ENCODE measurements around the gene KCNF1. TPM values are rescaled to one million over a fixed set of nuclear protein-coding genes. Genes with fewer than 3 reads are reported as not detected.

KCNF1 gene
- polyA plus RNA-seq, 3 donors: not detected

DNA sequence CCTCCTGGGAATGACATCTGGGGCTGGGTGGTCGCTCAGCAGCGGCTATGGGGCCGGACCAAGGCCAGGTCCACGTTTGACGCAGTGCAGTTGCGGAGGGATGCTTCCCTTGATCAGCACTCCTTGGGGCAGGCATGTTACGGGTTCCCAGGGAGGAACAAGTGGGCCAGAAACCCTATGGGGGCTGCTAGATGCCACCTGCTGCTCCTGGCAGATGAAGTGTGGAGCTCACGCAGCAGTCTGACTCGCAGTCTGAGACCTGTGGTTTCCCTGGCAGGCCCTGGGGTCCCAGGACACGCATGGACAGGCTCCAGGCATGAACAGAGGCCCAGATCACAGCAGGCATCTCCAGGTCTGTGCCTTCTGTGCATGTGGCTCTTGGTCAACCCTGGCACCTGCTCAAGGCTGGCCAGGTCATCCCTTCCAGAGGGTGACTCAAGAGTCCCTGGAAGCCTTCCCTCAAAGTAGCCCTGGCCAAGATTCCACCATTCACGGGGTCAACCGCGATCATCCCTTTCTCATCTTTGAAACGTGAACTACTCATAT, 20.0 kb downstream of the KCNF1 start:
- H3K4me3 ChIP-seq (replicated peaks in 1 of 3; ENCODE audit: low read depth in 2 of 3, low read length in 3 of 3): no peak overlapping the region
- no peak overlapping the region for H3K9ac ChIP-seq (ENCODE audit: insufficient read depth, low read length, poor library complexity, severe bottlenecking)
- H3K4me1 ChIP-seq (ENCODE audit: control insufficient read depth in 1 of 2, insufficient read depth in 2 of 2, low read length in 2 of 2): no peaks in the 10 kb centered on the region
- no peak overlapping the region for H3K4me2 ChIP-seq (replicated peaks; ENCODE audit: extremely low read depth, low read length, poor library complexity, severe bottlenecking)
- Mint-ChIP-seq H3K4me1 (peaks cover 4% of the 10 kb centered on the region), H3K27ac (peak overlapping the region in 1 of 7 donors; percentile 69), H3K36me3 (no peaks in the 10 kb centered on the region), H3K4me3 (no peak overlapping the region), H3K9me3 (peaks cover 0 to 2% (median 0%) of the 10 kb centered on the region in 7 donors), H3K27me3 (ENCODE audit: low read depth in 3 of 3) (peaks cover 24 to 27% (median 26%) of the 10 kb centered on the region in 3 donors)
- H4K20me1 ChIP-seq (ENCODE audit: insufficient read depth, low read length): no peaks in the 10 kb centered on the region
- no peaks in the 10 kb centered on the region for H3K9me3 ChIP-seq (replicated peaks in 1 of 2; ENCODE audit: control insufficient read depth in 1 of 2, insufficient read depth in 1 of 2, low read length in 2 of 2)
- no peak overlapping the region for H3K27ac ChIP-seq (ENCODE audit: low read depth in 1 of 2, low read length in 2 of 2)
- no peaks in the 10 kb centered on the region for H3K79me2 ChIP-seq (ENCODE audit: insufficient read depth, low read length)
- intact Hi-C loops (cut with micrococcal nuclease): no loop called here
- DNase-seq: no peak
- H3K27me3 ChIP-seq (ENCODE audit: control insufficient read depth in 2 of 2, insufficient read depth in 2 of 2, low read length in 2 of 2): peaks cover 0 to 3% of the 10 kb centered on the region in 2 donors
- no peak overlapping the region for H2AFZ ChIP-seq (ENCODE audit: insufficient read depth, low read depth, low read length, poor library complexity, severe bottlenecking)
- H3K36me3 ChIP-seq (replicated peaks in 1 of 2; ENCODE audit: control insufficient read depth in 1 of 2, insufficient read depth in 2 of 2, low read length in 2 of 2): no peaks in the 10 kb centered on the region
- TF ChIP-seq, protein P1, sequence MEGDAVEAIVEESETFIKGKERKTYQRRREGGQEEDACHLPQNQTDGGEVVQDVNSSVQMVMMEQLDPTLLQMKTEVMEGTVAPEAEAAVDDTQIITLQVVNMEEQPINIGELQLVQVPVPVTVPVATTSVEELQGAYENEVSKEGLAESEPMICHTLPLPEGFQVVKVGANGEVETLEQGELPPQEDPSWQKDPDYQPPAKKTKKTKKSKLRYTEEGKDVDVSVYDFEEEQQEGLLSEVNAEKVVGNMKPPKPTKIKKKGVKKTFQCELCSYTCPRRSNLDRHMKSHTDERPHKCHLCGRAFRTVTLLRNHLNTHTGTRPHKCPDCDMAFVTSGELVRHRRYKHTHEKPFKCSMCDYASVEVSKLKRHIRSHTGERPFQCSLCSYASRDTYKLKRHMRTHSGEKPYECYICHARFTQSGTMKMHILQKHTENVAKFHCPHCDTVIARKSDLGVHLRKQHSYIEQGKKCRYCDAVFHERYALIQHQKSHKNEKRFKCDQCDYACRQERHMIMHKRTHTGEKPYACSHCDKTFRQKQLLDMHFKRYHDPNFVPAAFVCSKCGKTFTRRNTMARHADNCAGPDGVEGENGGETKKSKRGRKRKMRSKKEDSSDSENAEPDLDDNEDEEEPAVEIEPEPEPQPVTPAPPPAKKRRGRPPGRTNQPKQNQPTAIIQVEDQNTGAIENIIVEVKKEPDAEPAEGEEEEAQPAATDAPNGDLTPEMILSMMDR (IDR thresholded peaks at IDR 0.05): no peak
- 93% methylated on average over 11 of the region's 14 CpGs for WGBS (ENCODE audit: insufficient coverage)

DNA sequence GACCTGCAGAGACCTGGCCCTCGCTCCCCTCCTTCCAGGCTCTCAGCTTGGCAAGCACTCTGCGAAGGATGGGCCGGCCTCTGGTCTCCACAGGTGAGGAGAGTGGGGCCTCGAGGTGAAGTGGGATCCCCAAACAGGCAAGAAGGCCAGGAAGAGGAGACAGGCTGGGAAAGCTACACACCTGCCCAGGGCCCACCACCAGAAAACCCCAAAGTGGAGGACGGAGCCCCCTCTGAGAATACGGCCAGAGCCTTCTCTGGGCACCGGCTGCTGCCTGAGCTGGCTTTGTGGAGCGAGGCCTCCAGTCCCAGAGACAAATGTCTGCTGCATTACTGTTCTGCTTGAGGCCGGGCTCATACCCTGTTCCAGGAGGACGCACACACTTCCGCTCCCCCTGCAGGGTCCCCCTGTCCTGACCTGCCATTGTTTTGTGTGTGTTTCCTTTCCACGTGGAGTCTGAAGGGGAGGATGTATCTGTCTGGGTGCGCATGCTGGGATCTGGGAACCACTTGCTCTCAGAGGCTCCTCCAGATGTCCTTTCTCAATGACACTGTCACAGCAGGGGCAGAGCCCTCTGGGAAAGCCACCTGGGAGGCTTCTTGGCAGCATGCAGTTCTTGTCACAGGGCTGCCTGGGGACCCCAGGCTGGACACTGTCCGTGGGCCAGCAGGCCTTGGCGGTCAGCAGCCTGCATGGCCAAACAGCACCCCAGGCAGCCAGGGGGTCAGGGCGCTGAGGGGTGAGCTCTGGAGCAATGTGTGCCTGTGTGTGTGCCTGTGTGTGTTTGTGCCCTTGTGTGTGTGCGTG, 20.8 kb downstream of the KCNF1 start:
- DNase-seq: no peak
- Histone ChIP-seq H3K4me3 (replicated peaks in 1 of 3; ENCODE audit: low read depth in 2 of 3, low read length in 3 of 3) (no peak overlapping the region), H3K79me2 (ENCODE audit: insufficient read depth, low read length) (no peaks in the 10 kb centered on the region), H3K27ac (ENCODE audit: low read depth in 1 of 2, low read length in 2 of 2) (no peak overlapping the region), H3K36me3 (replicated peaks in 1 of 2; ENCODE audit: control insufficient read depth in 1 of 2, insufficient read depth in 2 of 2, low read length in 2 of 2) (no peaks in the 10 kb centered on the region), H2AFZ (ENCODE audit: insufficient read depth, low read depth, low read length, poor library complexity, severe bottlenecking) (no peak overlapping the region), H3K4me1 (ENCODE audit: control insufficient read depth in 1 of 2, insufficient read depth in 2 of 2, low read length in 2 of 2) (no peaks in the 10 kb centered on the region), H3K9ac (ENCODE audit: insufficient read depth, low read length, poor library complexity, severe bottlenecking) (no peak overlapping the region), H3K27me3 (ENCODE audit: control insufficient read depth in 2 of 2, insufficient read depth in 2 of 2, low read length in 2 of 2) (peaks cover 0 to 3% of the 10 kb centered on the region in 2 donors), H3K9me3 (replicated peaks in 1 of 2; ENCODE audit: control insufficient read depth in 1 of 2, insufficient read depth in 1 of 2, low read length in 2 of 2) (no peaks in the 10 kb centered on the region), H4K20me1 (ENCODE audit: insufficient read depth, low read length) (no peaks in the 10 kb centered on the region), H3K4me2 (replicated peaks; ENCODE audit: extremely low read depth, low read length, poor library complexity, severe bottlenecking) (no peak overlapping the region)
- intact Hi-C loops (cut with micrococcal nuclease): no loop called here
- peaks cover 16 to 21% (median 19%) of the 10 kb centered on the region in 3 donors for H3K27me3 Mint-ChIP-seq (ENCODE audit: low read depth in 3 of 3)
- H3K27ac Mint-ChIP-seq: no peak overlapping the region
- H3K36me3 Mint-ChIP-seq: no peaks in the 10 kb centered on the region
- H3K4me1 Mint-ChIP-seq: peaks cover 4% of the 10 kb centered on the region
- peaks cover 0 to 6% (median 0%) of the 10 kb centered on the region in 7 donors for H3K9me3 Mint-ChIP-seq
- H3K4me3 Mint-ChIP-seq: no peak overlapping the region
- WGBS (ENCODE audit: insufficient coverage): 79% methylated on average over 11 of the region's 17 CpGs
- TF ChIP-seq, protein P1 (IDR thresholded peaks at IDR 0.05): no peak

Data from CD14-positive monocyte (primary cell).